Measurements from ENCODE around the gene PRSS56. TPM values are rescaled to one million over a fixed set of nuclear protein-coding genes. Genes with fewer than 3 reads are reported as not detected.

PRSS56 gene
- polyA plus RNA-seq, 4 donors: not detected

DNA sequence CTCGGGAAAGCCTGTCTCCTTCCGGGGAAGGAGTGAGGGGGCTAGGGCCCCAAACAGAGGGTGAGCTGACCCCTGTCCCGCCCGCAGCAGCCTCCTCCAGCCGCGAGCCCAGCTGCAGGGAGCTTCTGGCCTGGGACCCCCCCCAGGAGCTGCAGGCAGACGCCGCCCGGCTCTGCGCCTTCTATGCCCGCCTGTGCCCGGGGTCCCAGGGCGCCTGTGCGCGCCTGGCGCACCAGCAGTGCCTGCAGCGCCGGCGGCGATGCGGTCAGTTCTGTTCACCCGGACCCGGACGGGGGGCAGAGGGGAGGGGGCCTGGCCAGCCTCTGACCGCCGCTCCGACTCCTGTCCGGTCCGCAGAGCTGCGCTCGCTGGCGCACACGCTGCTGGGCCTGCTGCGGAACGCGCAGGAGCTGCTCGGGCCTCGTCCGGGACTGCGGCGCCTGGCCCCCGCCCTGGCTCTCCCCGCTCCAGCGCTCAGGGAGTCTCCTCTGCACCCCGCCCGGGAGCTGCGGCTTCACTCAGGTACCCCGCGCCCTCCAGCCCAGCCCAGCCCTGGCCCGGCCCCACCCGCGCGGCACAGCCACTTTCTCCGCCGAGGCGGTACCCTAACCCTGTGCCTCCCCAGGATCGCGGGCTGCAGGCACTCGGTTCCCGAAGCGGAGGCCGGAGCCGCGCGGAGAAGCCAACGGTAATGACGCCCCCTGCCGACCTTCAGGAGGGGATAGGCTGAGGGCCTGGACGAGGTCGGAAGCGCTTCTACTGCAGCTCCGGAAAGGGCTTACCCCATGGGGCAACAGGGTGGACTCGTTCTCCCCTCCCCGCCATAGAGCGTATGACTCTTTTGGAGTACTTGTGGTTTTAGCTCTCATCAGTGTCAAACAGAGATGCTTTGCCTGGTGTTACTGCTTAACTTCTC lies 3.8 kb downstream of the PRSS56 start:
- H3K9me3 ChIP-seq (ENCODE audit: control insufficient read depth in 2 of 2, insufficient read depth in 1 of 2, low read depth in 1 of 2, low read length in 1 of 2): no peaks in the 10 kb centered on the region
- H3K36me3 ChIP-seq (ENCODE audit: control insufficient read depth in 3 of 3, insufficient read depth in 2 of 3, low read depth in 1 of 3, low read length in 3 of 3): no peaks in the 10 kb centered on the region
- H3K4me1 ChIP-seq (ENCODE audit: control insufficient read depth in 3 of 3, insufficient read depth in 2 of 3, low read depth in 1 of 3, low read length in 2 of 3): peaks cover 0 to 7% (median 0%) of the 10 kb centered on the region in 3 donors
- peaks cover 15 to 54% (median 23%) of the 10 kb centered on the region in 3 donors for H3K27me3 ChIP-seq (ENCODE audit: control insufficient read depth in 3 of 3, insufficient read depth in 3 of 3, low read length in 3 of 3)
- no peak overlapping the region for H3K27ac ChIP-seq (ENCODE audit: low read depth in 1 of 3, low read length in 2 of 3)
- FAIRE-seq (no peak), DNase-seq (peak; percentile 11 to 62)
- H3K4me3 ChIP-seq (ENCODE audit: low read depth in 1 of 3, low read length in 3 of 3): no peak overlapping the region
- WGBS, 3 donors: 1 to 3% (median 2%) methylated on average over 48 to 75 of the region's 75 CpGs

DNA sequence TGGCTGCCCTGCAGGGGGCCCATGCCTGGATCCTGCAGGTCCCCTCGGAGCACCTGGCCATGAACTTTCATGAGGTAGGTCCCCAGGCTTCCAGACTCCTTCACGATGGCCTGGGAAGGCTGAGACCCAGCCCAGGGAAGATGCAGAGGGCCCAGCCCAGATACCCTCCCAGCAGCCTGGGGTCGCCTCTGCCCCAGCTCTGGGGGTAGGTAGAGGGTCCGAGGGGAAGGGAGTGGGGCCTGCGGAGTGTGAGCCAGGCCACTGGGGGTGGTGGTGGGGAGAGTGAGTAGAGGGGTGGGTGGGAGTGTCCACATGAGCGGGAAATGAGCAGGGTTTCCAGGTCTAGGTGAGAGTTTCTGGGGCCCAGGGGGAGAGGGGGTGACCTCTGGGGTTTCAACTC lies 4.6 kb downstream of the PRSS56 start:
- WGBS, 3 donors: 66 to 76% (median 71%) methylated on average over 5 to 6 of the region's 6 CpGs
- Histone ChIP-seq H3K4me1 (ENCODE audit: control insufficient read depth in 3 of 3, insufficient read depth in 2 of 3, low read depth in 1 of 3, low read length in 2 of 3) (peaks cover 0 to 7% (median 0%) of the 10 kb centered on the region in 3 donors), H3K27me3 (ENCODE audit: control insufficient read depth in 3 of 3, insufficient read depth in 3 of 3, low read length in 3 of 3) (peaks cover 15 to 49% (median 23%) of the 10 kb centered on the region in 3 donors), H3K4me3 (ENCODE audit: low read depth in 1 of 3, low read length in 3 of 3) (no peak overlapping the region), H3K27ac (ENCODE audit: low read depth in 1 of 3, low read length in 2 of 3) (no peak overlapping the region), H3K9me3 (ENCODE audit: control insufficient read depth in 2 of 2, insufficient read depth in 1 of 2, low read depth in 1 of 2, low read length in 1 of 2) (no peaks in the 10 kb centered on the region), H3K36me3 (ENCODE audit: control insufficient read depth in 3 of 3, insufficient read depth in 2 of 3, low read depth in 1 of 3, low read length in 3 of 3) (no peaks in the 10 kb centered on the region)
- FAIRE-seq (no peak), DNase-seq (no peak)

DNA sequence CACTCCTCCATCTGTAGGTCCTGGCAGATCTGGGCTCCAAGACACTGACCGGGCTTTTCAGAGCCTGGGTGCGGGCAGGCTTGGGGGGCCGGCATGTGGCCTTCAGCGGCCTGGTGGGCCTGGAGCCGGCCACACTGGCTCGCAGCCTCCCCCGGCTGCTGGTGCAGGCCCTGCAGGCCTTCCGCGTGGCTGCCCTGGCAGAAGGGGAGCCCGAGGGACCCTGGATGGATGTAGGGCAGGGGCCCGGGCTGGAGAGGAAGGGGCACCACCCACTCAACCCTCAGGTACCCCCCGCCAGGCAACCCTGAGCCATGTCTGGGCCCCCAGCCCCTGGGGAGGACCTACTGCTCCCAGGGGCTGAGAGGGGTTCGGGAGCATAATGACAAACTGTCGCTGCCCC lies 5.0 kb downstream of the PRSS56 start:
- Histone ChIP-seq H3K36me3 (ENCODE audit: control insufficient read depth in 3 of 3, insufficient read depth in 2 of 3, low read depth in 1 of 3, low read length in 3 of 3) (no peaks in the 10 kb centered on the region), H3K4me3 (ENCODE audit: low read depth in 1 of 3, low read length in 3 of 3) (no peak overlapping the region), H3K27ac (ENCODE audit: low read depth in 1 of 3, low read length in 2 of 3) (no peak overlapping the region), H3K4me1 (ENCODE audit: control insufficient read depth in 3 of 3, insufficient read depth in 2 of 3, low read depth in 1 of 3, low read length in 2 of 3) (peaks cover 0 to 7% (median 0%) of the 10 kb centered on the region in 3 donors), H3K27me3 (ENCODE audit: control insufficient read depth in 3 of 3, insufficient read depth in 3 of 3, low read length in 3 of 3) (peaks cover 15 to 47% (median 21%) of the 10 kb centered on the region in 3 donors), H3K9me3 (ENCODE audit: control insufficient read depth in 2 of 2, insufficient read depth in 1 of 2, low read depth in 1 of 2, low read length in 1 of 2) (no peaks in the 10 kb centered on the region)
- WGBS, 3 donors: 86 to 89% (median 88%) methylated on average over 10 to 14 of the region's 14 CpGs
- FAIRE-seq (no peak), DNase-seq (no peak)

DNA sequence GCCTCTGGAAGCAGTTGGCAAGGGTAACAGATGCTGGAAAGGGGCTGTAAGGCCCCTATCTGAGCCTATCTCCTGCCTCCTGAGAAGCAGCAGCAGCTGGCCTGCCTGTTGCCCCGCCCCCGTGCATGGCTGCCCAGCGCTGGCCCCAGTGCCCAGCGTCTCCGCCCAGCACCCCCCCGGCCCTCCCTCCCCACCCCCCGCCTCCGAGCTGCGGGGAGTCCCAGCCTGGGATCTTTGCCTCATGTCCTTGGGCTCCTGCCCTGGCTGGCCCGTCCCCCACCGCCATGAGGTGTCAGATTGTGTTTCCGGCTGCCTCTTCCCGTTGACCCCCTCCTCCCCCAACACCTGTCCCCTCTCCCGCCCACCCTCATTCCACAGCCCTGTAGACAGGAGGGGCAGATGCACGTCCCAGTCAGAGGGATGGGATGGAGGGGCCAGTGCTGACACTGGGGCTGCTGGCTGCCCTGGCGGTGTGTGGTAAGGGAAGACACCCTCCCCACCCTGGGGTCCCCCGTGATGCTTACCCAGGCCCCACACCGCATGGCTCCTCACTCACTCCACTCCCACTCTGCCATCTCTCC lies 5.7 kb downstream of the PRSS56 start, which contains the start of gene CHRND:
CHRND (plus strand) TSS at position 370 of the 581 bp plus-strand sequence; CDS start at position 426, 56 bp downstream.
- Histone ChIP-seq H3K36me3 (ENCODE audit: control insufficient read depth in 3 of 3, insufficient read depth in 2 of 3, low read depth in 1 of 3, low read length in 3 of 3) (no peaks in the 10 kb centered on the region), H3K4me1 (ENCODE audit: control insufficient read depth in 3 of 3, insufficient read depth in 2 of 3, low read depth in 1 of 3, low read length in 2 of 3) (peaks cover 0 to 7% (median 0%) of the 10 kb centered on the region in 3 donors), H3K4me3 (ENCODE audit: low read depth in 1 of 3, low read length in 3 of 3) (no peak within 1 kb of the TSS), H3K27ac (ENCODE audit: low read depth in 1 of 3, low read length in 2 of 3) (no peak within 1 kb of the TSS), H3K9me3 (ENCODE audit: control insufficient read depth in 2 of 2, insufficient read depth in 1 of 2, low read depth in 1 of 2, low read length in 1 of 2) (no peaks in the 10 kb centered on the region), H3K27me3 (ENCODE audit: control insufficient read depth in 3 of 3, insufficient read depth in 3 of 3, low read length in 3 of 3) (peaks cover 15 to 42% (median 17%) of the 10 kb centered on the region in 3 donors)
- WGBS, 3 donors: 17 to 35% (median 18%) methylated on average over 5 to 18 of the region's 18 CpGs
- FAIRE-seq (no peak), DNase-seq (peak in 1 of 2 donors; percentile 45)

DNA sequence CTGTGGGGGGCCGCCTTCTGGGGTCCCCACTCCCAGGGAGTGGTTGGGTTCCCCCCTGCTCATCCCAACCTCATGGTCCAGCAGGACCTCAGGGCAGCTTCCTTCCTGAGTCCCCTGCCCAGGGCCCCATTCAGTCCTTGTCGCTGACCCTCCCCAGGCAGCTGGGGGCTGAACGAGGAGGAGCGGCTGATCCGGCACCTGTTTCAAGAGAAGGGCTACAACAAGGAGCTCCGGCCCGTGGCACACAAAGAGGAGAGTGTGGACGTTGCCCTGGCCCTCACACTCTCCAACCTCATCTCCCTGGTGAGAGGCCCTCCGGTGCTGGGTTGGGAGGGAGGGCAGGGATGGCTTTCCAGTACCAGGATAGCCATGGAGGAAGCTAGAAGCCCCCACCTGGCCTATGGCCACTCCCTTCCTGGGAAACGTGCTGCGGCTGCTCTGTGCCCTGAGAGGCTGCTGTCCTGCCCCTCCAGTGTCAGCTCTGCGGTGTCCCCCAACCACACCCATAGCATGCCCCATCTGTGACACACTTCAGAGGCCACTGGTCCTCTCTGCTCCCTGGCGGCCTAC lies 6.3 kb downstream of the PRSS56 start:
- 33 to 64% (median 44%) methylated on average over 12 to 13 of the region's 13 CpGs for WGBS, 3 donors
- H3K9me3 ChIP-seq (ENCODE audit: control insufficient read depth in 2 of 2, insufficient read depth in 1 of 2, low read depth in 1 of 2, low read length in 1 of 2): no peaks in the 10 kb centered on the region
- no peaks in the 10 kb centered on the region for H3K36me3 ChIP-seq (ENCODE audit: control insufficient read depth in 3 of 3, insufficient read depth in 2 of 3, low read depth in 1 of 3, low read length in 3 of 3)
- H3K27me3 ChIP-seq (ENCODE audit: control insufficient read depth in 3 of 3, insufficient read depth in 3 of 3, low read length in 3 of 3): peaks cover 15 to 38% (median 17%) of the 10 kb centered on the region in 3 donors
- H3K4me1 ChIP-seq (ENCODE audit: control insufficient read depth in 3 of 3, insufficient read depth in 2 of 3, low read depth in 1 of 3, low read length in 2 of 3): peaks cover 0 to 7% (median 0%) of the 10 kb centered on the region in 3 donors
- H3K27ac ChIP-seq (ENCODE audit: low read depth in 1 of 3, low read length in 2 of 3): no peak overlapping the region
- FAIRE-seq (no peak), DNase-seq (no peak)
- H3K4me3 ChIP-seq (ENCODE audit: low read depth in 1 of 3, low read length in 3 of 3): no peak overlapping the region

DNA sequence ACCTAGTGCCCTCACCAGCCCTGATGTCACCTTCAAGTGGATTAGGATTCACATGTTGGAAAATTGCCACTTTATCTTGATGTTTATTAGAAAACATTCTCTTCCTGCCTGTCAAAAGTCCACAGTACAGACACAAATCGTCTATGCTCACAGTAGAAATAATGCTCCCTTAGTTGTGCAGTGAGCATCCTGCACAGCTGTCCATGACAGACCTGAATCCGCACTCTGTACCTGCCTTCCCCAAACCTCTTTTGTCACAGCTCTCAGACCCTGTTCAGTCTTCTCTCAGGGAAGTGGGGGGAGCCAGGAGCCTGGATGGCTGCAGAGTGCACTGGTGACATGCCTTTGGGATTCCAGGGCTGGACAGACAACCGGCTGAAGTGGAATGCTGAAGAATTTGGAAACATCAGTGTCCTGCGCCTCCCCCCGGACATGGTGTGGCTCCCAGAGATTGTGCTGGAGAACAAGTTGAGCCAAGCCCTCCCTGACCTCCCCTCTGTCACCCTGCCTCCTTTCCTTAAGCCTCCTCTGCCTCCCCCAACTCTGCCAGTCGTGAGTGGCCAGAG lies 7.8 kb downstream of the PRSS56 start:
- DNase-seq (no peak), FAIRE-seq (no peak)
- H3K4me1 ChIP-seq (ENCODE audit: control insufficient read depth in 3 of 3, insufficient read depth in 2 of 3, low read depth in 1 of 3, low read length in 2 of 3): peaks cover 0 to 7% (median 0%) of the 10 kb centered on the region in 3 donors
- H3K36me3 ChIP-seq (ENCODE audit: control insufficient read depth in 3 of 3, insufficient read depth in 2 of 3, low read depth in 1 of 3, low read length in 3 of 3): no peaks in the 10 kb centered on the region
- H3K4me3 ChIP-seq (ENCODE audit: low read depth in 1 of 3, low read length in 3 of 3): no peak overlapping the region
- peaks cover 10 to 27% (median 10%) of the 10 kb centered on the region in 3 donors for H3K27me3 ChIP-seq (ENCODE audit: control insufficient read depth in 3 of 3, insufficient read depth in 3 of 3, low read length in 3 of 3)
- H3K9me3 ChIP-seq (ENCODE audit: control insufficient read depth in 2 of 2, insufficient read depth in 1 of 2, low read depth in 1 of 2, low read length in 1 of 2): no peaks in the 10 kb centered on the region
- H3K27ac ChIP-seq (ENCODE audit: low read depth in 1 of 3, low read length in 2 of 3): no peak overlapping the region
- 66 to 75% (median 73%) methylated on average over 5 to 6 of the region's 6 CpGs for WGBS, 3 donors

DNA sequence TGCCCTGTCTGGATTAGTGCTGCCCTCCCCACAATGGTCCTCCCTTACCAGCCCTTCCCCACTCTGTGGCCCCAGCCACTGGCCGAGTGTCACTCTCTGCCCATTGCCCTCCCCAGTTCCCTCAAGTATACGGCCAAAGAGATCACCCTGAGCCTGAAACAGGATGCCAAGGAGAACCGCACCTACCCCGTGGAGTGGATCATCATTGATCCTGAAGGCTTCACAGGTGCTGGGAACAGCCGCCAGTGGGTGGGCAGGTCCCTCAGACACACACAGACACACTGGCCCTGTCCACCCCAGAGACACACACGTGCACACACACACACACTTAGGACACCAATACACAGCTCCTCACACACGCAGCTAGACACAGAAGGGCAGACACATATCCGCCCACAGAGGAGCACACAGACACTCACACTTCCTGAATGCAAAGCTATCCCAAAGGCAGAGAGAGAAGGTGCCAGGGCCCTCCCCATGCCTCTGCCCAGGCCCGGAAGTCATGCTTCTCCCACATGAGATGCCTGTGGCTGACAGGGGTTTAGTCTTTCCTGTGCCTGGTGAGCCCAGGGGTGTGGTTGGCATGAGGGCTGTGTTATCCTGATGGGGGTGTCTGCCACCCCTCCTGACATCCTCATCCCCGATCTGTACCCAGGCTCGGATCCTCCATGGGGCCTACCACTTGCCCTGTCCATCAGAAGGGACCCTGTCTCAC lies 8.7 kb downstream of the PRSS56 start:
- WGBS, 3 donors: 76 to 82% (median 76%) methylated on average over 11 of the region's 11 CpGs
- no peak for DNase-seq
- Histone ChIP-seq H3K4me1 (ENCODE audit: control insufficient read depth in 3 of 3, insufficient read depth in 2 of 3, low read depth in 1 of 3, low read length in 2 of 3) (peaks cover 0 to 7% (median 0%) of the 10 kb centered on the region in 3 donors), H3K4me3 (ENCODE audit: low read depth in 1 of 3, low read length in 3 of 3) (no peak overlapping the region), H3K27me3 (ENCODE audit: control insufficient read depth in 3 of 3, insufficient read depth in 3 of 3, low read length in 3 of 3) (peaks cover 1 to 18% (median 8%) of the 10 kb centered on the region in 3 donors), H3K27ac (ENCODE audit: low read depth in 1 of 3, low read length in 2 of 3) (no peak overlapping the region), H3K36me3 (ENCODE audit: control insufficient read depth in 3 of 3, insufficient read depth in 2 of 3, low read depth in 1 of 3, low read length in 3 of 3) (no peaks in the 10 kb centered on the region), H3K9me3 (ENCODE audit: control insufficient read depth in 2 of 2, insufficient read depth in 1 of 2, low read depth in 1 of 2, low read length in 1 of 2) (no peaks in the 10 kb centered on the region)
- no peak for FAIRE-seq

Data from small intestine (tissue), 7 donors.